Measurements from ENCODE around the gene TBCD. TPM values are rescaled to one million over a fixed set of nuclear protein-coding genes. Genes with fewer than 3 reads are reported as not detected.

TBCD gene
- total and polyA plus RNA-seq, 2 donors (not counting 1 experiment from before 2014, with no cell fraction given): 22.1 to 36.7 TPM

GRCh38 chr17:82821554-82821953 lies 69.7 kb downstream of the TBCD start:
- H3K9ac ChIP-seq (ENCODE audit: insufficient read depth, low read length): no peak overlapping the region
- H3K36me3 ChIP-seq (ENCODE audit: control insufficient read depth, insufficient read depth, low read length): no peaks in the 10 kb centered on the region
- H2AFZ ChIP-seq (ENCODE audit: low read length): no peak overlapping the region
- no peaks in the 10 kb centered on the region for H3K27me3 ChIP-seq (ENCODE audit: control insufficient read depth, insufficient read depth, low read length)
- H3K4me3 ChIP-seq (replicated peaks in 1 of 4; ENCODE audit: control extremely low read depth in 1 of 4, insufficient read depth in 1 of 4, low read depth in 3 of 4, low read length in 4 of 4): no peak overlapping the region
- H3K4me2 ChIP-seq (ENCODE audit: extremely low read depth, insufficient read depth, low read length): no peak overlapping the region
- no peaks in the 10 kb centered on the region for H3K79me2 ChIP-seq (ENCODE audit: control insufficient read depth, insufficient read depth, low read length)
- no peak for TF ChIP-seq EZH2 (IDR thresholded peaks at IDR 0.05; ENCODE audit: low read length, missing control alignments)
- TF ChIP-seq CTCF (conservative IDR thresholded peaks at IDR 0.05 in 1 of 2, IDR thresholded peaks at IDR 0.05 in 1 of 2; ENCODE audit: low read depth in 1 of 2, low read length in 2 of 2): no peak
- H3K27ac ChIP-seq (ENCODE audit: insufficient read depth, low read length): no peak overlapping the region
- H4K20me1 ChIP-seq (ENCODE audit: control insufficient read depth, extremely low read depth, insufficient read depth, low read length): no peaks in the 10 kb centered on the region
- H3K9me3 ChIP-seq (ENCODE audit: control insufficient read depth, insufficient read depth, low read depth, low read length): no peaks in the 10 kb centered on the region
- no peak for DNase-seq (ENCODE audit: low read depth in 2 of 2)
- no peaks in the 10 kb centered on the region for H3K4me1 ChIP-seq (ENCODE audit: control insufficient read depth, extremely low read depth, insufficient read depth, low read length)

- Histone ChIP-seq H2AFZ (ENCODE audit: low read length) (no peak overlapping the region), H3K4me2 (ENCODE audit: extremely low read depth, insufficient read depth, low read length) (no peak overlapping the region), H3K9me3 (ENCODE audit: control insufficient read depth, insufficient read depth, low read depth, low read length) (no peaks in the 10 kb centered on the region), H3K79me2 (ENCODE audit: control insufficient read depth, insufficient read depth, low read length) (no peaks in the 10 kb centered on the region), H3K27me3 (ENCODE audit: control insufficient read depth, insufficient read depth, low read length) (no peaks in the 10 kb centered on the region), H3K4me3 (replicated peaks in 1 of 4; ENCODE audit: control extremely low read depth in 1 of 4, insufficient read depth in 1 of 4, low read depth in 3 of 4, low read length in 4 of 4) (no peak overlapping the region), H3K4me1 (ENCODE audit: control insufficient read depth, extremely low read depth, insufficient read depth, low read length) (no peaks in the 10 kb centered on the region), H4K20me1 (ENCODE audit: control insufficient read depth, extremely low read depth, insufficient read depth, low read length) (no peaks in the 10 kb centered on the region), H3K36me3 (ENCODE audit: control insufficient read depth, insufficient read depth, low read length) (no peaks in the 10 kb centered on the region), H3K9ac (ENCODE audit: insufficient read depth, low read length) (no peak overlapping the region), H3K27ac (ENCODE audit: insufficient read depth, low read length) (no peak overlapping the region)
- TF ChIP-seq EZH2 (IDR thresholded peaks at IDR 0.05; ENCODE audit: low read length, missing control alignments) (no peak), CTCF (conservative IDR thresholded peaks at IDR 0.05 in 1 of 2, IDR thresholded peaks at IDR 0.05 in 1 of 2; ENCODE audit: low read depth in 1 of 2, low read length in 2 of 2) (no peak)
- DNase-seq (ENCODE audit: low read depth in 2 of 2): no peak
These were observed 70.4 kb downstream of the TBCD start for GRCh38 chr17:82822281-82822680.

GRCh38 chr17:82823004-82823403 lies 71.1 kb downstream of the TBCD start:
- Histone ChIP-seq H3K4me1 (ENCODE audit: control insufficient read depth, extremely low read depth, insufficient read depth, low read length) (no peaks in the 10 kb centered on the region), H3K27ac (ENCODE audit: insufficient read depth, low read length) (no peak overlapping the region), H3K79me2 (ENCODE audit: control insufficient read depth, insufficient read depth, low read length) (no peaks in the 10 kb centered on the region), H2AFZ (ENCODE audit: low read length) (no peak overlapping the region), H3K9me3 (ENCODE audit: control insufficient read depth, insufficient read depth, low read depth, low read length) (no peaks in the 10 kb centered on the region), H4K20me1 (ENCODE audit: control insufficient read depth, extremely low read depth, insufficient read depth, low read length) (no peaks in the 10 kb centered on the region), H3K4me3 (replicated peaks in 1 of 4; ENCODE audit: control extremely low read depth in 1 of 4, insufficient read depth in 1 of 4, low read depth in 3 of 4, low read length in 4 of 4) (no peak overlapping the region), H3K27me3 (ENCODE audit: control insufficient read depth, insufficient read depth, low read length) (no peaks in the 10 kb centered on the region), H3K9ac (ENCODE audit: insufficient read depth, low read length) (no peak overlapping the region), H3K36me3 (ENCODE audit: control insufficient read depth, insufficient read depth, low read length) (no peaks in the 10 kb centered on the region), H3K4me2 (ENCODE audit: extremely low read depth, insufficient read depth, low read length) (no peak overlapping the region)
- DNase-seq (ENCODE audit: low read depth in 2 of 2): no peak
- no peak for TF ChIP-seq EZH2 (IDR thresholded peaks at IDR 0.05; ENCODE audit: low read length, missing control alignments)
- TF ChIP-seq CTCF (conservative IDR thresholded peaks at IDR 0.05 in 1 of 2, IDR thresholded peaks at IDR 0.05 in 1 of 2; ENCODE audit: low read depth in 1 of 2, low read length in 2 of 2): no peak

All from fibroblast of lung (primary cell).